Measurements from ENCODE around the gene SLC2A1. TPM values are rescaled to one million over a fixed set of nuclear protein-coding genes. Genes with fewer than 3 reads are reported as not detected.
A peak's percentile ranks its signal among the peaks of the same experiment; 100 is the strongest.

SLC2A1 gene
- total and polyA plus RNA-seq, 9 of the 15 experiments (the other 6 are each of a cell fraction or from before 2014, with no cell fraction given), result 12.6 to 153 (median 48.0) TPM

DNA sequence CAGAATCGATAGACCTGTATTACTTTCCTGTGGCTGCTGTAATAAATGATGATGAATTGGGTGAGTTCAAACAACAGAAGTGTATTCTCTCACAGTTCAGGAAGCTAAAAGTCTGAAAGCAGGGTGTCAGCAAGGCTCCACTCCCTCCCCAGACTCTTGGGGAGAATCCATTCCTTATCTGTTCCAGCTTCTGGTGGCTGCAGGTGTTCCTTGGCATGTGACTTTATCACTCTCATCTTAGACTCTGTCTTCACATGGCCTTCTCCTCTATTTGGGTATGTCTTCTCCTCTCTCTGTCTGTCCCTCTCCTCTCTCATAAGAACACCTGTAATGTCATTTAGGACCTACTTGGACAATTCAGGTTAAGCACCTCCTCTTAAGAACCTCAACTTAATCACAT is 44.1 kb upstream of the SLC2A1 start (continued):
- TF ChIP-seq RAD21 (CRISPR knock-in tag; conservative IDR thresholded peaks at IDR 0.05 in 1 of 2, IDR thresholded peaks at IDR 0.05 in 1 of 2), result no peak
- TF ChIP-seq SMAD2 (IDR thresholded peaks at IDR 0.05; ENCODE audit: low read depth, low read length), result no peak
- TF ChIP-seq TSC22D4 (tag; IDR thresholded peaks at IDR 0.05), result no peak
- no peak for TF ChIP-seq POLR2AphosphoS2 (IDR thresholded peaks at IDR 0.05; ENCODE audit: low read length)
- TF ChIP-seq SPI1 (IDR thresholded peaks at IDR 0.05; ENCODE audit: borderline replicate concordance, low read depth, low read length), result no peak
- TF ChIP-seq, protein P1, sequence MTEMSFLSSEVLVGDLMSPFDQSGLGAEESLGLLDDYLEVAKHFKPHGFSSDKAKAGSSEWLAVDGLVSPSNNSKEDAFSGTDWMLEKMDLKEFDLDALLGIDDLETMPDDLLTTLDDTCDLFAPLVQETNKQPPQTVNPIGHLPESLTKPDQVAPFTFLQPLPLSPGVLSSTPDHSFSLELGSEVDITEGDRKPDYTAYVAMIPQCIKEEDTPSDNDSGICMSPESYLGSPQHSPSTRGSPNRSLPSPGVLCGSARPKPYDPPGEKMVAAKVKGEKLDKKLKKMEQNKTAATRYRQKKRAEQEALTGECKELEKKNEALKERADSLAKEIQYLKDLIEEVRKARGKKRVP (CRISPR knock-in tag; IDR thresholded peaks at IDR 0.05), result no peak
- no peak for TF ChIP-seq ZBTB40 (IDR thresholded peaks at IDR 0.05)
- no peak for TF ChIP-seq ZBTB40 (CRISPR knock-in tag; IDR thresholded peaks at IDR 0.05)
- TF ChIP-seq ZNF253 (CRISPR knock-in tag; conservative IDR thresholded peaks at IDR 0.05), result no peak
- no peak for TF ChIP-seq KHSRP (IDR thresholded peaks at IDR 0.05)
- no peak for TF ChIP-seq ZBTB8A (IDR thresholded peaks at IDR 0.05; ENCODE audit: partially characterized antibody)
- peak; percentile 6; the same call in 1 of the 2 replicates for TF ChIP-seq MECOM (CRISPR knock-in tag; IDR thresholded peaks at IDR 0.05)
- no peak for TF ChIP-seq MEIS2 (IDR thresholded peaks at IDR 0.05; ENCODE audit: partially characterized antibody)
- TF ChIP-seq HBP1 (CRISPR knock-in tag; IDR thresholded peaks at IDR 0.05), result no peak
- TF ChIP-seq ZNF24 (IDR thresholded peaks at IDR 0.05), result no peak
- no peak for TF ChIP-seq CBX2 (IDR thresholded peaks at IDR 0.05; ENCODE audit: insufficient read depth, low read length, poor library complexity, severe bottlenecking)
- TF ChIP-seq CHCHD3 (CRISPR knock-in tag; IDR thresholded peaks at IDR 0.05), result no peak
- no peak for TF ChIP-seq ZNF316 (IDR thresholded peaks at IDR 0.05)
- no peak for TF ChIP-seq PRMT5 (CRISPR knock-in tag; IDR thresholded peaks at IDR 0.05)
